Peyer's patch (tissue), 4 donors: Measurements from ENCODE around the gene KLHL2. TPM values are rescaled to one million over a fixed set of nuclear protein-coding genes. Genes with fewer than 3 reads are reported as not detected.

Experiments used
- DNase-seq, 3 donors: peaks; one replicate each; pipeline ENCODE4 v3.0.0-alpha.2; 2017 to 2019
- H3K27ac ChIP-seq, 4 donors: fragments of 200-600 bp; sonication (generic); one replicate each; pipeline ENCODE4 v1.5.1; 2016 to 2019
- H3K27me3 ChIP-seq, 2 donors: fragments of 200-600 bp; sonication (generic); one replicate each; pipeline ENCODE4 v1.5.1; 2019
- H3K36me3 ChIP-seq, 3 donors: fragments of 200-600 bp; sonication (generic); one replicate each; pipeline ENCODE4 v1.5.1; 2016 to 2019
- H3K4me1 ChIP-seq, 4 donors: fragments of 200-600 bp; sonication (generic); one replicate each; pipeline ENCODE4 v1.5.1; 2016 to 2019
- H3K4me3 ChIP-seq, 4 donors: fragments of 200-600 bp; sonication (generic); 1 replicate in 3 of 4; 2 replicates in 1 of 4; pipeline ENCODE4 v1.5.1; 2016 to 2019; ENCODE audit warnings: mild to moderate bottlenecking in 1 of 4
- H3K9me3 ChIP-seq, 4 donors: fragments of 200-600 bp; sonication (generic); one replicate each; pipeline ENCODE4 v1.5.1; 2016 to 2019; ENCODE audit warnings: mild to moderate bottlenecking in 1 of 4
- POLR2A ChIP-seq, 2 donors: fragments of 450-650 bp; IDR thresholded peaks; one replicate each; pipeline ENCODE4 v1.5.1; 2017; ENCODE audit warnings: antibody characterized with exemption in 2 of 2, mild to moderate bottlenecking in 2 of 2, moderate library complexity in 2 of 2
- total RNA-seq, 4 donors: library from RNA; depleted of rRNA; stranded (reverse); fragments of >200 nt; gene quantifications; one replicate each; pipeline ENCODE4 v1.1.0, GENCODE V29; 2016
- TF ChIP-seq, protein P1 (sequence below), 6 experiments: fragments of 450-650 bp in 4 of 6; fragments of 200-600 bp in 2 of 6; sonication (generic) in 1 of 6; IDR thresholded peaks; one replicate each; pipeline ENCODE4 v1.5.1; 2017 to 2019; ENCODE audit warnings: antibody characterized with exemption in 6 of 6, mild to moderate bottlenecking in 3 of 6, moderate library complexity in 1 of 6

Gene KLHL2
- total RNA-seq, 4 donors from 2014 or later = 6.1 to 26.4 (median 10.6) TPM

DNA sequence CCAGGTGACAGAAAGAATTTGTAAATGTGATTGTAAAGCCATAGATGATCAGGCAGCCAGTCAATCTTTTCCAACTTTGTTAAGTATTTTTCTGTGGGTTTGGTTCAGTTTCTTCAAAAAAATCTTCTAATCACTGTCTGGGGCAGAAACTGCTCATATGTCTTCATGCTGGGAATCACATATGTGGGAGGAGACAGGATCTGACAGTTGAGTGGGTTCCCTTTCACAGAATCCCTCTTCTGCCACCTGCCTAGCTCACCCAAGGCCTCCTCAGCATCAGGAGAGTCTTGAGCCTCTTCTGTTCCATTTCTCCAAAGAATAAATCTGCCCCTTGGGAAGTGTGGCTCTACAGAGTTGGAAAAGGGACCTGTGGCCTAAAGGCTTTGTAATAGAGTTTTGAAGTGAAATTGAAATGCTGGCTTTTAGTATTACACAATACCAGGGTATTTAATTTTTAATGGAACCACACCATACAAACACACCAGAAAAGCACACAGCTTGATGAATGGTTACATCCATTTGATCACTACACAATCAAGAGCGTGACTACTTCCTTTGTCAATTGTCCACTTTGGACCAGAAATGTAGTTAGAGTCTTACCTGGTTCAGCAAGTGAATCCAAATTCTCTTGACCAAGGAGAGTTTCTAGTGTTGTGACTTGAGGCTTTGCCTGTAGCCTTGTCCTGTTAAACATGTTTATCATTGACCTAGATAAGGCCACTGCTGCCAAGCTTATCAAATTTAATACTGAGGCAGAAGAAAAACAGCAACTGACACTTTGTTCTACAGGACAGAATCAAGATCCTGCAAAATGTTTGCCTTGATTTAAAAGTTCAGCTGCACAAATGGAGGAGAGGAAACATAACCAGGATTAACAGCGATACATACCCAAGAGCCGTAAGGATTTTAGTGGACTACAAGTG, 140.5 kb downstream of the KLHL2 start:
- no peaks in the 10 kb centered on the region for H3K4me1 ChIP-seq
- TF ChIP-seq, protein P1, sequence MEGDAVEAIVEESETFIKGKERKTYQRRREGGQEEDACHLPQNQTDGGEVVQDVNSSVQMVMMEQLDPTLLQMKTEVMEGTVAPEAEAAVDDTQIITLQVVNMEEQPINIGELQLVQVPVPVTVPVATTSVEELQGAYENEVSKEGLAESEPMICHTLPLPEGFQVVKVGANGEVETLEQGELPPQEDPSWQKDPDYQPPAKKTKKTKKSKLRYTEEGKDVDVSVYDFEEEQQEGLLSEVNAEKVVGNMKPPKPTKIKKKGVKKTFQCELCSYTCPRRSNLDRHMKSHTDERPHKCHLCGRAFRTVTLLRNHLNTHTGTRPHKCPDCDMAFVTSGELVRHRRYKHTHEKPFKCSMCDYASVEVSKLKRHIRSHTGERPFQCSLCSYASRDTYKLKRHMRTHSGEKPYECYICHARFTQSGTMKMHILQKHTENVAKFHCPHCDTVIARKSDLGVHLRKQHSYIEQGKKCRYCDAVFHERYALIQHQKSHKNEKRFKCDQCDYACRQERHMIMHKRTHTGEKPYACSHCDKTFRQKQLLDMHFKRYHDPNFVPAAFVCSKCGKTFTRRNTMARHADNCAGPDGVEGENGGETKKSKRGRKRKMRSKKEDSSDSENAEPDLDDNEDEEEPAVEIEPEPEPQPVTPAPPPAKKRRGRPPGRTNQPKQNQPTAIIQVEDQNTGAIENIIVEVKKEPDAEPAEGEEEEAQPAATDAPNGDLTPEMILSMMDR (IDR thresholded peaks at IDR 0.05) = no peak
- TF ChIP-seq POLR2A (IDR thresholded peaks at IDR 0.05) = no peak

DNA sequence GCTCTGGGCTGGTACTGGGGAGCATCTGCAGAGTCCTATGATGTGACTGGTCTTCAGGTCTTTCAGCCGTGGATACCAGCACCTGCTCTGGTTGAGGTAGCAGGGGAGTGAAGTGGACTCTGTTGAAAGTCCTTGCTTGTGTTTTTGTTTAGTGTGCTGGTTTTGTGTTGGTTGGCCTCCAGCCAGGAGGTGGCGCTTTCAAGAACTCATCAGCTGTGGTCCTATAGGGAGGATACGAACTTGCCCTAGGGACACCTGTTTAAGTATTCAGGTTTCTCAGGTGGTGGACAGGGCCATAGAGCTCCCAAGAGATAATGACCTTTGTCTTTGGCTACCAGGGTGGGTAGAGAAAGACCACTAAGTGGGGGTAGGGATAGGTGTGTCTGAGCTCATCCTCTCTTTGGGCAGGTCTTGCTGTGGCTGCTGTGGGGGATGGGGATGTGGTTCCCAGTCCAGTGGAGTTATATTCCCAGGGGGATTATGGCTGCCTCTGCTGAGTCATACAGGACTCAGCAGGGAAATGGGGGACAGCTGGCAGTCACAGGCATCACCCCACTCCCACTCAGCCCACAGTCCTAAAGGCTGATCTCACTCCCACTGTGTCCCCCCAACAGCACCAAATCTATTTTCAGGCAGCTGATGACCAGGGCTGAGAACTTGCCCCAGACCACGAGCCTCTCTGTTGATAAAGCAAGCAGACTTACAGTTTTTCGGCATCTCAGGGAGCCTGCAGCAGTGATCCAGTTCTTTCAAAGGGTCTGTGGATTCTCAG, 144.2 kb downstream of the KLHL2 start:
- H3K36me3 ChIP-seq = no peaks in the 10 kb centered on the region
- H3K4me1 ChIP-seq = no peaks in the 10 kb centered on the region
- TF ChIP-seq, protein P1 (IDR thresholded peaks at IDR 0.05) = peak in 1 of 6 experiments; percentile 2
- TF ChIP-seq POLR2A (IDR thresholded peaks at IDR 0.05) = no peak
- no peak overlapping the region for H3K4me3 ChIP-seq
- no peaks in the 10 kb centered on the region for H3K9me3 ChIP-seq
- DNase-seq = no peak
- no peak overlapping the region for H3K27ac ChIP-seq
- H3K27me3 ChIP-seq = no peaks in the 10 kb centered on the region

More for the DNA sequence above, 140.5 kb downstream of the KLHL2 start:
- no peak overlapping the region for H3K27ac ChIP-seq
- DNase-seq = no peak
- H3K4me3 ChIP-seq = no peak overlapping the region
- H3K36me3 ChIP-seq = no peaks in the 10 kb centered on the region
- H3K27me3 ChIP-seq = no peaks in the 10 kb centered on the region
- H3K9me3 ChIP-seq = no peaks in the 10 kb centered on the region

DNA sequence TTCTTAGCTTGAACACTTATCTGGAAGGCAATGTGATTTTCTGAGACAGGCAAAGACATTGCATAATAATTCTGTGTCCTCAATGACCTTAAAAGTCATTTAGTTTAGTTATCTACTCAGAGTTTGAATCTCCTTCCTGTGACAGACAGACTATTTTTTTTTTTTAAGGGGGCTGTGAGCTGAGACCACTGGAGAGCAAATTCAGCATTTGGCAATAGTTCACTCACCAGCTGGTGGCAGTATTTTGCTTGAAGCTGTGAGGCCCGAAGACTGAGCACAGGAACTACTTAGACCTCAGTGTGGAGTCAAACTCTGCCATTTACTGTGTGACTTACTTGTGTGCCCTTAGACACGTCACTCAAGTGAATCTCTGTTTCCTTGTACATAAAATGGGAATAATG, 148.5 kb downstream of the KLHL2 start:
- TF ChIP-seq, protein P1 (IDR thresholded peaks at IDR 0.05) = peak in 4 of 6 experiments; percentile 20 to 69 (median 55)
- no peak for TF ChIP-seq POLR2A (IDR thresholded peaks at IDR 0.05)
- Histone ChIP-seq H3K27me3 (no peaks in the 10 kb centered on the region), H3K4me1 (no peaks in the 10 kb centered on the region), H3K9me3 (no peaks in the 10 kb centered on the region), H3K36me3 (no peaks in the 10 kb centered on the region), H3K4me3 (no peak overlapping the region), H3K27ac (no peak overlapping the region)
- DNase-seq = peak in 1 of 3 donors; percentile 56

DNA sequence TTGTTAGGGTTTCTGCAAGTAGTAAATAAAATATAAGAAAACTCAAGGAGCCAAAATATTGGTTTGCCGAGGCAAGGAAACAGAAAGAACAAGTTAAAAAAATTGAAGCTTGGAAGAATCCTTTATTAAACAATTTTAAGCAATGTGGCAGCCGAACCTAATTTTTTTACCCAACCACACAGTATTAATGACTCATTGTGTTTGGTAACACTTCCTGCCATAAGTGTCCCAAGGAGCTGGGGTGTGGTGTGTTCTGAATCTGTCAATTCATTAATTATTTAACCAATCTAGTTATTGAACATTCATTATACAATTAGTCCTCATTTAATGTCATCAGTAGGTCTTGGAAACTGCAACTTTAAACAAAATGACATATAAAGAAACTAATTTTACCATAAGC, 152.1 kb downstream of the KLHL2 start:
- H3K4me3 ChIP-seq = no peak overlapping the region
- H3K36me3 ChIP-seq = no peaks in the 10 kb centered on the region
- no peak for DNase-seq
- no peak for TF ChIP-seq POLR2A (IDR thresholded peaks at IDR 0.05)
- TF ChIP-seq, protein P1 (IDR thresholded peaks at IDR 0.05) = no peak
- no peaks in the 10 kb centered on the region for H3K9me3 ChIP-seq
- no peak overlapping the region for H3K27ac ChIP-seq
- no peaks in the 10 kb centered on the region for H3K4me1 ChIP-seq
- no peaks in the 10 kb centered on the region for H3K27me3 ChIP-seq

DNA sequence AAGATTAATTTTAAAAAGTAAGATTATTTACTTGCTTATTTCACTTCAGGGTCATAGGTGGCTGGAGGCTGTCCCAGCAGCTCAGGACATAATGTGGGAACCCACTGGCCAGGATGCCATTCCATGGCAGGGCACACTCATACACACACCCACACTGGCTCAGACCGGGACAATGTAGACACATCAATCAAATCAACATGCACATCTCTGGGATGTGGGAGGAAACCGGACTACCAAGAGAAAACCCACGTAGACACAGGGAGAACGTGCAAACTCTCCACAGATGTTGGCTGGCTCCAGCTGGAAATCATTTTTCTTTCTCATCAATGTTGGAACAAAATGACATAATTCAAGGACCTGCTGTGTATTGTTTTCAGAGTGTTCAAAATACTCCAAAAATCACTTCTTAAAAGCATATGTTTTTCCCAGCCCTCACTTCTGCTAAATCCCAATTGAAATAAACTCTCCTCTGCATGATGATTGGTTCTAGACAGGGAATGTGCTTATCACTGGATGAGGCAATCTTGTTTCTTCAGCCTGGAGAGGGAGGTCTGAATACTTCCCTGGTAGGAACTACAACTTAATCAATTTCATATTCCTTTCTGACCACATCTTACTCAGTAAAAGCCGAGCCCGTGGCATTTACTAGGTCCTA, 152.8 kb downstream of the KLHL2 start:
- Histone ChIP-seq H3K27me3 (no peaks in the 10 kb centered on the region), H3K36me3 (no peaks in the 10 kb centered on the region), H3K4me1 (no peaks in the 10 kb centered on the region), H3K9me3 (no peaks in the 10 kb centered on the region), H3K4me3 (no peak overlapping the region), H3K27ac (no peak overlapping the region)
- no peak for DNase-seq
- TF ChIP-seq, protein P1 (IDR thresholded peaks at IDR 0.05) = no peak
- TF ChIP-seq POLR2A (IDR thresholded peaks at IDR 0.05) = no peak
